ENCODE data around the gene HAUS7. TPM values are rescaled to one million over a fixed set of nuclear protein-coding genes. Genes with fewer than 3 reads are reported as not detected.
A peak's percentile ranks its signal among the peaks of the same experiment; 100 is the strongest.

The HAUS7 gene
- total and polyA plus RNA-seq, 2 experiments from 2014 or later: 19.8 to 22.6 TPM

- Histone ChIP-seq H3K27me3 (no peaks in the 10 kb centered on the region), H3K9me3 (ENCODE audit: low read depth) (no peaks in the 10 kb centered on the region), H3K4me3 (no peak overlapping the region), H3K4me1 (ENCODE audit: low read depth) (no peaks in the 10 kb centered on the region), H3K36me3 (no peaks in the 10 kb centered on the region), H3K27ac (no peak overlapping the region)
- TF ChIP-seq, protein P1, sequence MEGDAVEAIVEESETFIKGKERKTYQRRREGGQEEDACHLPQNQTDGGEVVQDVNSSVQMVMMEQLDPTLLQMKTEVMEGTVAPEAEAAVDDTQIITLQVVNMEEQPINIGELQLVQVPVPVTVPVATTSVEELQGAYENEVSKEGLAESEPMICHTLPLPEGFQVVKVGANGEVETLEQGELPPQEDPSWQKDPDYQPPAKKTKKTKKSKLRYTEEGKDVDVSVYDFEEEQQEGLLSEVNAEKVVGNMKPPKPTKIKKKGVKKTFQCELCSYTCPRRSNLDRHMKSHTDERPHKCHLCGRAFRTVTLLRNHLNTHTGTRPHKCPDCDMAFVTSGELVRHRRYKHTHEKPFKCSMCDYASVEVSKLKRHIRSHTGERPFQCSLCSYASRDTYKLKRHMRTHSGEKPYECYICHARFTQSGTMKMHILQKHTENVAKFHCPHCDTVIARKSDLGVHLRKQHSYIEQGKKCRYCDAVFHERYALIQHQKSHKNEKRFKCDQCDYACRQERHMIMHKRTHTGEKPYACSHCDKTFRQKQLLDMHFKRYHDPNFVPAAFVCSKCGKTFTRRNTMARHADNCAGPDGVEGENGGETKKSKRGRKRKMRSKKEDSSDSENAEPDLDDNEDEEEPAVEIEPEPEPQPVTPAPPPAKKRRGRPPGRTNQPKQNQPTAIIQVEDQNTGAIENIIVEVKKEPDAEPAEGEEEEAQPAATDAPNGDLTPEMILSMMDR (IDR thresholded peaks at IDR 0.05; ENCODE audit: low read depth, low read length): no peak
- DNase-seq (ENCODE audit: low read depth in 1 of 2, low spot score in 1 of 2): no peak
These were observed 27.9 kb downstream of the HAUS7 start for GRCh38 chrX:153442463-153442862.

- Histone ChIP-seq H3K9me3 (ENCODE audit: low read depth) (no peaks in the 10 kb centered on the region), H3K4me1 (ENCODE audit: low read depth) (no peaks in the 10 kb centered on the region), H3K27ac (no peak overlapping the region), H3K4me3 (no peak overlapping the region), H3K27me3 (no peaks in the 10 kb centered on the region), H3K36me3 (no peaks in the 10 kb centered on the region)
- TF ChIP-seq, protein P1 (IDR thresholded peaks at IDR 0.05; ENCODE audit: low read depth, low read length): no peak
- DNase-seq (ENCODE audit: low read depth in 1 of 2, low spot score in 1 of 2): no peak
These were observed 28.4 kb downstream of the HAUS7 start for GRCh38 chrX:153441981-153442380.

DNA sequence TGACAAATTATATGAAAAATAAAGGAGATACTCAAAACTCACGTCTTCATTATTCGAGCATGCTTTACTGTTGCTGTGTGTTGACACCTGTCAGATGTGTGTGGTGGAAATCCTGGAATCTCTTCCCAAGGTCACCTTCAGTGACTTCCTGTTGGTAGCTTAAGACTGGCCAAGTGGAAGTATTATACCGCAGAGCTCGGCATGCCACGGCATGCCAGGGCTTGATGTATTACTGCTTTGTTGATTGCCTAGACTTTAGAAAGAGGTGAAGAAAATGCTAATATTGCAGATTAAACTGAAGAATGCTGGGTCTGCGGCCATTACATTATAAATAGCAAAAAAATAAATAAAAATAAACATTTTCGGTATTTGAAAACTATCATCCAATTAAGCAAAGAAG is 29.1 kb downstream of the HAUS7 start:
- TF ChIP-seq, protein P1 (IDR thresholded peaks at IDR 0.05; ENCODE audit: low read depth, low read length): no peak
- no peak overlapping the region for H3K27ac ChIP-seq
- DNase-seq (ENCODE audit: low read depth in 1 of 2, low spot score in 1 of 2): peak in 1 of 2 donors; percentile 7
- H3K4me1 ChIP-seq (ENCODE audit: low read depth): no peaks in the 10 kb centered on the region
- no peaks in the 10 kb centered on the region for H3K27me3 ChIP-seq
- no peak overlapping the region for H3K4me3 ChIP-seq
- no peaks in the 10 kb centered on the region for H3K9me3 ChIP-seq (ENCODE audit: low read depth)
- H3K36me3 ChIP-seq: no peaks in the 10 kb centered on the region

- TF ChIP-seq, protein P1 (IDR thresholded peaks at IDR 0.05; ENCODE audit: low read depth, low read length): no peak
- Histone ChIP-seq H3K4me3 (no peak overlapping the region), H3K27me3 (no peaks in the 10 kb centered on the region), H3K9me3 (ENCODE audit: low read depth) (no peaks in the 10 kb centered on the region), H3K27ac (no peak overlapping the region), H3K4me1 (ENCODE audit: low read depth) (no peaks in the 10 kb centered on the region), H3K36me3 (no peaks in the 10 kb centered on the region)
- DNase-seq (ENCODE audit: low read depth in 1 of 2, low spot score in 1 of 2): no peak
These were observed 29.7 kb downstream of the HAUS7 start for GRCh38 chrX:153440556-153441135.

DNA sequence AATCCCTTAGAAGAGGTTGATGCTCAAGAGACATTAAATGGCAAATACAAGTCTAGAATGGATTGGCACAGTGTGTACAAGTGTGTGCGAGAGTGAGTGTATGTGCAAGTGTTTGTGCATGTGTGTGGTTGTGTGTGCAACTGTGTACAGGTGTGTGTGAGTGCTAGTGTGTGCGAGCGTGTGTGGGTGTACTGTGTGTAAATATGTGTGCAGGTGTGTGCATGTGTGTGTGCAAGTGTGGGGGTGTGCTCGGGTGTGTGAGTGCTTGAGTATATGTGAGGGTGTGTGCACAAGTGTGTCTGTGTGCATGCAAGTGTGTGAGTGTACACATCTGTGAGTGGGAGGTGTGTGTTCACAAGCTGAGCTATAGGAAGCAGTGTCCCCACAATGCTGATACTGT is 30.4 kb downstream of the HAUS7 start:
- Histone ChIP-seq H3K9me3 (ENCODE audit: low read depth) (no peaks in the 10 kb centered on the region), H3K27ac (no peak overlapping the region), H3K4me1 (ENCODE audit: low read depth) (no peaks in the 10 kb centered on the region), H3K27me3 (no peaks in the 10 kb centered on the region), H3K36me3 (no peaks in the 10 kb centered on the region), H3K4me3 (no peak overlapping the region)
- TF ChIP-seq, protein P1 (IDR thresholded peaks at IDR 0.05; ENCODE audit: low read depth, low read length): no peak
- DNase-seq (ENCODE audit: low read depth in 1 of 2, low spot score in 1 of 2): no peak
